Vagina (tissue), 2 donors: ENCODE data around the gene GFRA1. TPM values are rescaled to one million over a fixed set of nuclear protein-coding genes. Genes with fewer than 3 reads are reported as not detected.
A peak's percentile ranks its signal among the peaks of the same experiment; 100 is the strongest.

Source experiments
- DNase-seq, 2 donors: peaks; one replicate each; pipeline ENCODE4 v3.0.0-alpha.2; 2017; ENCODE audit errors: extremely low spot score in 2 of 2
- H3K27ac ChIP-seq: fragments of 200-600 bp; sonication (generic); one replicate; pipeline ENCODE4 v1.5.1; 2019
- H3K27me3 ChIP-seq: fragments of 200-600 bp; sonication (generic); one replicate; pipeline ENCODE4 v1.5.1; 2019
- H3K36me3 ChIP-seq, 2 donors: fragments of 200-600 bp; sonication (generic); one replicate each; pipeline ENCODE4 v1.5.1; 2017 to 2019
- H3K4me1 ChIP-seq: fragments of 200-600 bp; sonication (generic); one replicate; pipeline ENCODE4 v1.5.1; 2019
- H3K4me3 ChIP-seq, 2 donors: fragments of 200-600 bp; sonication (generic); 1 replicate in 1 of 2; 2 replicates in 1 of 2; pipeline ENCODE4 v1.5.1; 2016 to 2019
- H3K9me3 ChIP-seq: fragments of 200-600 bp; sonication (generic); one replicate; pipeline ENCODE4 v1.5.1; 2019
- POLR2A ChIP-seq, 2 donors: fragments of 450-650 bp; IDR thresholded peaks; one replicate each; pipeline ENCODE4 v1.6.1; 2017; ENCODE audit warnings: antibody characterized with exemption in 2 of 2, mild to moderate bottlenecking in 2 of 2, moderate library complexity in 2 of 2
- POLR2AphosphoS5 ChIP-seq, 2 donors: sonication (generic); formaldehyde crosslinking; IDR thresholded peaks; one replicate each; pipeline ENCODE4 v1.9.0; 2017; ENCODE audit warnings: antibody characterized with exemption in 2 of 2, mild to moderate bottlenecking in 2 of 2, low read depth in 1 of 2; ENCODE audit not compliant: insufficient read depth in 1 of 2
- intact Hi-C: fragments of 100-400 bp; cut with DNase I; formaldehyde crosslinking; loops from one replicate; pipeline ENCODE4 v1.15.1; 2023
- total RNA-seq: library from RNA; depleted of rRNA; stranded (reverse); fragments of >200 nt; gene quantifications from one replicate; pipeline ENCODE4 v1.2.3, GENCODE V29; 2016
- TF ChIP-seq, protein P1 (sequence below), 3 experiments: fragments of 450-650 bp in 2 of 3; fragments of 200-600 bp in 1 of 3; sonication (generic) in 1 of 3; IDR thresholded peaks; one replicate each; pipeline ENCODE4 v1.5.1; 2017 to 2019; ENCODE audit warnings: antibody characterized with exemption in 3 of 3, mild to moderate bottlenecking in 2 of 3, moderate library complexity in 2 of 3

GFRA1 gene
- total RNA-seq, 1 donor from 2014 or later: 57.7 TPM

DNA sequence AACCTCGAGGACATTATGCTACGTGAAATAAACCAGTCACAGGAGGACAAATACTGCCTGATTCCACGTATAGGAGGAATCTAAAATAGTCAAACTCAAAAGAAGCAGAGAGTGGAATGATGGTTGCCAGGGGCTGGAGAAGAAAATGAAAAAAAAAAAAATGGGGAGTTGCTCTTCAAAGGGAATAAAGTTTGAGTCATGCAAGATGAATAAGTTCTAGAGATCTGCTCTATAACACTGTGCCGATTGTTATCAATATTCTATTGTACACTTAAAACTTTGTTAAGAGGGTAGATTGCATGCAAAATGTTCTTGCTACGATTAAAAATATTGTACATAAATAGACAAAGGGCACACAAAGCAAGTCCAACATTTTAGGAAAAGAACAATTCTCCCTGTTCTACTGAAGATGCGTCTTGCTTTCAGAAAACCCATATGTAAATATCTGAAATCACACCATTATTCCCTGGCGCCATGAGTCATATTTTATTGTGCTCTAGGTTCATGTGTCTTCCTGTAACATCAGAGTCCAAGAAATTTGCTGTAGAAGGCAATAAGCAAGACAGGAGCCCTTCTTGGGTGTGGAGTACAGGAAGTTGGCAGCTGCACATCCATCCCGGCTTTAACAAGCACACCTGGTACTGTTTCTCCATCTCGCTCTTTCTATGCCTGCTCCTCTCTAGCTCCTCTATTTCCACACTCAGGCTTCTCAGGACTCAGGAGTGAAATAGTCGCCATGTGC is 145.9 kb downstream of the GFRA1 start:
- Histone ChIP-seq H3K27ac (no peak overlapping the region), H3K27me3 (no peaks in the 10 kb centered on the region), H3K4me3 (no peak overlapping the region), H3K36me3 (no peaks in the 10 kb centered on the region), H3K9me3 (no peaks in the 10 kb centered on the region), H3K4me1 (no peaks in the 10 kb centered on the region)
- DNase-seq: no peak
- intact Hi-C loops: no loop called here
- TF ChIP-seq POLR2A (IDR thresholded peaks at IDR 0.05) (no peak), POLR2AphosphoS5 (IDR thresholded peaks at IDR 0.05; ENCODE audit: insufficient read depth in 1 of 2, low read depth in 1 of 2) (no peak)
- TF ChIP-seq, protein P1, sequence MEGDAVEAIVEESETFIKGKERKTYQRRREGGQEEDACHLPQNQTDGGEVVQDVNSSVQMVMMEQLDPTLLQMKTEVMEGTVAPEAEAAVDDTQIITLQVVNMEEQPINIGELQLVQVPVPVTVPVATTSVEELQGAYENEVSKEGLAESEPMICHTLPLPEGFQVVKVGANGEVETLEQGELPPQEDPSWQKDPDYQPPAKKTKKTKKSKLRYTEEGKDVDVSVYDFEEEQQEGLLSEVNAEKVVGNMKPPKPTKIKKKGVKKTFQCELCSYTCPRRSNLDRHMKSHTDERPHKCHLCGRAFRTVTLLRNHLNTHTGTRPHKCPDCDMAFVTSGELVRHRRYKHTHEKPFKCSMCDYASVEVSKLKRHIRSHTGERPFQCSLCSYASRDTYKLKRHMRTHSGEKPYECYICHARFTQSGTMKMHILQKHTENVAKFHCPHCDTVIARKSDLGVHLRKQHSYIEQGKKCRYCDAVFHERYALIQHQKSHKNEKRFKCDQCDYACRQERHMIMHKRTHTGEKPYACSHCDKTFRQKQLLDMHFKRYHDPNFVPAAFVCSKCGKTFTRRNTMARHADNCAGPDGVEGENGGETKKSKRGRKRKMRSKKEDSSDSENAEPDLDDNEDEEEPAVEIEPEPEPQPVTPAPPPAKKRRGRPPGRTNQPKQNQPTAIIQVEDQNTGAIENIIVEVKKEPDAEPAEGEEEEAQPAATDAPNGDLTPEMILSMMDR (IDR thresholded peaks at IDR 0.05): no peak

DNA sequence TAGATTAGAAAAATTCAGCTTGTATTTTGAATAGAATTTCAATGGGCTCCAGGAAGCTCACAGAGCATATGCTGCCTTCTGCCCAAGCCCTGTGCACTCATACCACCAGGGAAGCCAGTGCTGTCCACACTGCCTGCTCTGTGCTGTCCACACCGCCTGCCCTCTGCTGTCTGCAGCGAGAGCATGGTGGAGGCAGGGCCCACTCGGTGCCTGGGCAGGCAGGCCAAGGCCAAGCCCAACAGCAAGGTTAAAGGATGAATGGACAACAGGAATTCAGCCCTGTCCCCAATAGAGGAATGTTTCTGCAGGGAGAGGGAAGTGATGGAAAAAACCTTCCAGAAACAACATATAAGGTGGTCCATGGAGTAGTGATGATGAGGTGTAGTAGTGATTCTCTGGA is 146.8 kb downstream of the GFRA1 start:
- intact Hi-C loops: no loop called here
- DNase-seq: peak in 1 of 2 donors; percentile 60
- no peaks in the 10 kb centered on the region for H3K27me3 ChIP-seq
- H3K27ac ChIP-seq: no peak overlapping the region
- H3K36me3 ChIP-seq: no peaks in the 10 kb centered on the region
- no peak overlapping the region for H3K4me3 ChIP-seq
- TF ChIP-seq, protein P1 (IDR thresholded peaks at IDR 0.05): no peak
- TF ChIP-seq POLR2A (IDR thresholded peaks at IDR 0.05) (no peak), POLR2AphosphoS5 (IDR thresholded peaks at IDR 0.05; ENCODE audit: insufficient read depth in 1 of 2, low read depth in 1 of 2) (no peak)
- H3K4me1 ChIP-seq: no peaks in the 10 kb centered on the region
- H3K9me3 ChIP-seq: no peaks in the 10 kb centered on the region

DNA sequence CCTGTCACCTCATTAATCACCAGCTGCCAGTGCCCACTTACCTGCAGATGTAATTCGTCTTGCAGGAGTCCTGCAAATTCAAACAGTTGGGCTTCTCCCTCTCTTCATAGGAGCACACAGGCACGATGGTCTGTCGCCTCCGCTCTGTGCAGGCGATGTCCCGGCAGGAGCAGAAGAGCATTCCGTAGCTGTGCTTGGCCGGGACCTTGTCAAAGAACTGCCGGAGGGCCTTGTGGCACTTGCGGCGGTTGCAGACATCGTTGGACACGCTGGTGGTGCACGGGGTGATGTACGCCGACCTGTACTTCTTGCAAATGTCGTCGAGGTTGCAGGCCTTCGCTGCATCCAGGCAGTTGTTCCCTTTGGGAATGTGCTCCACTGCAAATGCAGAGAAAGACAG is 147.8 kb downstream of the GFRA1 start:
- no peaks in the 10 kb centered on the region for H3K36me3 ChIP-seq
- no peak overlapping the region for H3K4me3 ChIP-seq
- no peaks in the 10 kb centered on the region for H3K27me3 ChIP-seq
- no peaks in the 10 kb centered on the region for H3K9me3 ChIP-seq
- DNase-seq: no peak
- H3K4me1 ChIP-seq: no peaks in the 10 kb centered on the region
- intact Hi-C loops: no loop called here
- no peak overlapping the region for H3K27ac ChIP-seq
- TF ChIP-seq POLR2A (IDR thresholded peaks at IDR 0.05): no peak
- TF ChIP-seq POLR2AphosphoS5 (IDR thresholded peaks at IDR 0.05; ENCODE audit: insufficient read depth in 1 of 2, low read depth in 1 of 2): no peak
- TF ChIP-seq, protein P1 (IDR thresholded peaks at IDR 0.05): no peak

DNA sequence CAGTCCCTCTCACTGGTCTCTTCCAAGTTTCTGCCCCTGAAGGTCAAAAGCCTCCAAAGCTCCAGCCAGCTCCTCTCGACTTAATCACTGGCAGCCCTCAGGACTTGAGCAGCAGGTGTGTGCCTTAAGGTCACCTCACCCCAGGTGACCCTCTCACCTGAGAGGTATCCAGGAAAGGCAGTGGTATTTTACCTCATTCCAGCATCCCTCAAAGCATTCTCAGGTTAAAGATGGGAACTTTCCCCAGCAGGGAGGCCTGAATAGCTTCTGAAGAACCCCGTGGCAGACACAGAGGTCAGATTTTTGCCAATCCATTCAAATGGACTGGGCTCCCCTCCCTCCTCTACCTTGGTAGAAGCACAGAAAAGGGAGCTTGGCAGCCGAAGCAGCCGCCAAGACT is 148.2 kb downstream of the GFRA1 start:
- Histone ChIP-seq H3K27ac (no peak overlapping the region), H3K4me1 (no peaks in the 10 kb centered on the region), H3K27me3 (no peaks in the 10 kb centered on the region), H3K36me3 (no peaks in the 10 kb centered on the region), H3K4me3 (no peak overlapping the region), H3K9me3 (no peaks in the 10 kb centered on the region)
- TF ChIP-seq POLR2A (IDR thresholded peaks at IDR 0.05) (no peak), POLR2AphosphoS5 (IDR thresholded peaks at IDR 0.05; ENCODE audit: insufficient read depth in 1 of 2, low read depth in 1 of 2) (no peak)
- TF ChIP-seq, protein P1 (IDR thresholded peaks at IDR 0.05): no peak
- intact Hi-C loops: no loop called here
- DNase-seq: no peak

DNA sequence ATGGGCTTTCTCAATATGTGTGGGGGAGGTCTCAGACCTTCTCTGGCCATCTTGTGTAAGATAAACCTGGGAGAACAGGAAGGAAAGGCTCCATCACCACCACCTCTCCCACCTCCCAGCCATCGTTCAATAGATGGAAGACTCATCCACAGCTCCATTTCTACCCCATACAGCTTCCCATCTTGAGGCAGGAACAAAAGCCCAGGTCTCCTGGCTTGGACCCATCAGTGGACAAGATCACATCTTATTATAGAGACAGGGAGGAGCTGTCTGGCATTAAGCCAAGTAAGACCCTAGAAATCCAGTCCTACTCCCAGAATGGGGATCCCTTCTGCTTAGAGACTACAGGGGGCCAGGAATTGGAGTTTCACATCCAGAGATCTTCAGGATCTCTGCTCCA is 150.3 kb downstream of the GFRA1 start:
- H3K27me3 ChIP-seq: no peaks in the 10 kb centered on the region
- intact Hi-C loops: no loop called here

More for the DNA sequence above, 150.3 kb downstream of the GFRA1 start:
- Histone ChIP-seq H3K4me3 (no peak overlapping the region), H3K36me3 (no peaks in the 10 kb centered on the region), H3K4me1 (no peaks in the 10 kb centered on the region), H3K27ac (no peak overlapping the region), H3K9me3 (no peaks in the 10 kb centered on the region)
- DNase-seq: peak; percentile 29 to 93
- TF ChIP-seq POLR2A (IDR thresholded peaks at IDR 0.05): no peak
- TF ChIP-seq POLR2AphosphoS5 (IDR thresholded peaks at IDR 0.05; ENCODE audit: insufficient read depth in 1 of 2, low read depth in 1 of 2): no peak
- TF ChIP-seq, protein P1 (IDR thresholded peaks at IDR 0.05): no peak
